ENCODE data around the gene AUTS2.

The AUTS2 gene

DNA sequence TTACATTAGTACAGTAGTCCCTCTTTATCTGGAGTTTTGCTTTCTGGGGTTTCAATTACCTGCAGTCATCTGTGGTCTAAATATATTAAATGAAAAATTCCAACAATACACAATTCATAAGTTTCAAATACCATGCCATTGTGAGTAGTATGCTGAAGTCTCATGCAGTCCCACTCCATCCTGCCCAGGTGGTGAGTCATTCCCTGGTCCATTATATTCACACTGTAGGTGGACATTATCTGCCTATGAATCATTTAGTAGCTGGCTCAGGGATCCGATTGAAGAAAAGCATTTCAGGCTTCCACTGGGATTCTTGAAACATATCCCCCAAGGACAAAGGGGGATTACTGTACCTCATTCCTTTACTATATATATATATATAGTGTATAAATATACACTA lies 1235.5 kb downstream of the AUTS2 start:
- Histone ChIP-seq H3K27ac (replicated peaks) (no peak overlapping the region), H3K27me3 (ENCODE audit: insufficient read depth, poor library complexity, severe bottlenecking) (no peaks in the 10 kb centered on the region), H3K4me3 (replicated peaks; ENCODE audit: insufficient read depth, low read length) (no peak overlapping the region)
- DNase-seq (ENCODE audit: low read depth in 1 of 2, low spot score in 1 of 2), result no peak
- TF ChIP-seq SPI1 (IDR thresholded peaks at IDR 0.05; ENCODE audit: borderline replicate concordance, low read depth) (no peak), GABPA (IDR thresholded peaks at IDR 0.05; ENCODE audit: low read depth) (no peak), POLR2AphosphoS5 (IDR thresholded peaks at IDR 0.05; ENCODE audit: low read depth) (no peak)
- TF ChIP-seq, protein P1, sequence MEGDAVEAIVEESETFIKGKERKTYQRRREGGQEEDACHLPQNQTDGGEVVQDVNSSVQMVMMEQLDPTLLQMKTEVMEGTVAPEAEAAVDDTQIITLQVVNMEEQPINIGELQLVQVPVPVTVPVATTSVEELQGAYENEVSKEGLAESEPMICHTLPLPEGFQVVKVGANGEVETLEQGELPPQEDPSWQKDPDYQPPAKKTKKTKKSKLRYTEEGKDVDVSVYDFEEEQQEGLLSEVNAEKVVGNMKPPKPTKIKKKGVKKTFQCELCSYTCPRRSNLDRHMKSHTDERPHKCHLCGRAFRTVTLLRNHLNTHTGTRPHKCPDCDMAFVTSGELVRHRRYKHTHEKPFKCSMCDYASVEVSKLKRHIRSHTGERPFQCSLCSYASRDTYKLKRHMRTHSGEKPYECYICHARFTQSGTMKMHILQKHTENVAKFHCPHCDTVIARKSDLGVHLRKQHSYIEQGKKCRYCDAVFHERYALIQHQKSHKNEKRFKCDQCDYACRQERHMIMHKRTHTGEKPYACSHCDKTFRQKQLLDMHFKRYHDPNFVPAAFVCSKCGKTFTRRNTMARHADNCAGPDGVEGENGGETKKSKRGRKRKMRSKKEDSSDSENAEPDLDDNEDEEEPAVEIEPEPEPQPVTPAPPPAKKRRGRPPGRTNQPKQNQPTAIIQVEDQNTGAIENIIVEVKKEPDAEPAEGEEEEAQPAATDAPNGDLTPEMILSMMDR (IDR thresholded peaks at IDR 0.05; ENCODE audit: insufficient read depth, low read length), result no peak
- TF ChIP-seq, protein P2, sequence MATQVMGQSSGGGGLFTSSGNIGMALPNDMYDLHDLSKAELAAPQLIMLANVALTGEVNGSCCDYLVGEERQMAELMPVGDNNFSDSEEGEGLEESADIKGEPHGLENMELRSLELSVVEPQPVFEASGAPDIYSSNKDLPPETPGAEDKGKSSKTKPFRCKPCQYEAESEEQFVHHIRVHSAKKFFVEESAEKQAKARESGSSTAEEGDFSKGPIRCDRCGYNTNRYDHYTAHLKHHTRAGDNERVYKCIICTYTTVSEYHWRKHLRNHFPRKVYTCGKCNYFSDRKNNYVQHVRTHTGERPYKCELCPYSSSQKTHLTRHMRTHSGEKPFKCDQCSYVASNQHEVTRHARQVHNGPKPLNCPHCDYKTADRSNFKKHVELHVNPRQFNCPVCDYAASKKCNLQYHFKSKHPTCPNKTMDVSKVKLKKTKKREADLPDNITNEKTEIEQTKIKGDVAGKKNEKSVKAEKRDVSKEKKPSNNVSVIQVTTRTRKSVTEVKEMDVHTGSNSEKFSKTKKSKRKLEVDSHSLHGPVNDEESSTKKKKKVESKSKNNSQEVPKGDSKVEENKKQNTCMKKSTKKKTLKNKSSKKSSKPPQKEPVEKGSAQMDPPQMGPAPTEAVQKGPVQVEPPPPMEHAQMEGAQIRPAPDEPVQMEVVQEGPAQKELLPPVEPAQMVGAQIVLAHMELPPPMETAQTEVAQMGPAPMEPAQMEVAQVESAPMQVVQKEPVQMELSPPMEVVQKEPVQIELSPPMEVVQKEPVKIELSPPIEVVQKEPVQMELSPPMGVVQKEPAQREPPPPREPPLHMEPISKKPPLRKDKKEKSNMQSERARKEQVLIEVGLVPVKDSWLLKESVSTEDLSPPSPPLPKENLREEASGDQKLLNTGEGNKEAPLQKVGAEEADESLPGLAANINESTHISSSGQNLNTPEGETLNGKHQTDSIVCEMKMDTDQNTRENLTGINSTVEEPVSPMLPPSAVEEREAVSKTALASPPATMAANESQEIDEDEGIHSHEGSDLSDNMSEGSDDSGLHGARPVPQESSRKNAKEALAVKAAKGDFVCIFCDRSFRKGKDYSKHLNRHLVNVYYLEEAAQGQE (IDR thresholded peaks at IDR 0.05; ENCODE audit: insufficient replicate concordance, low read depth), result no peak

DNA sequence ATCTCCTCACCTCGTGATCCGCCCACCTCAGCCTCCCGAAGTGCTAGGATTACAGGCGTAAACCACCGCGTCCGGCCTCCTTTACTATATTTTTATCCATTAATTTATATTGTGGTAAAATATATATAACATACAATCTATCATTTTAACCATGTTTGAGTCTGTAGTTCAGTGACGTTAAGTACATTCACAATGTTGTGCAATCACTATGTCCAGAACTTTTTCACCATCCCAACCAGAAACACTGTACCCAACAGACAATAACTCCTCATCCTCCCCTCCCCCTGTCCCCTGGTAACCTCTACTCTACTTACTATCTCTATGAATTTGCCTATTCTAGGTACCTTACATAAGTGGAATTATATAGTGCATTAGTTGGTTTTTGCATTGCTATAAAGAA lies 1236.1 kb downstream of the AUTS2 start:
- H3K27ac ChIP-seq (replicated peaks), result no peak overlapping the region
- no peak for DNase-seq (ENCODE audit: low read depth in 1 of 2, low spot score in 1 of 2)
- H3K27me3 ChIP-seq (ENCODE audit: insufficient read depth, poor library complexity, severe bottlenecking), result no peaks in the 10 kb centered on the region
- TF ChIP-seq SPI1 (IDR thresholded peaks at IDR 0.05; ENCODE audit: borderline replicate concordance, low read depth) (no peak), POLR2AphosphoS5 (IDR thresholded peaks at IDR 0.05; ENCODE audit: low read depth) (no peak)
- H3K4me3 ChIP-seq (replicated peaks; ENCODE audit: insufficient read depth, low read length), result no peak overlapping the region

DNA sequence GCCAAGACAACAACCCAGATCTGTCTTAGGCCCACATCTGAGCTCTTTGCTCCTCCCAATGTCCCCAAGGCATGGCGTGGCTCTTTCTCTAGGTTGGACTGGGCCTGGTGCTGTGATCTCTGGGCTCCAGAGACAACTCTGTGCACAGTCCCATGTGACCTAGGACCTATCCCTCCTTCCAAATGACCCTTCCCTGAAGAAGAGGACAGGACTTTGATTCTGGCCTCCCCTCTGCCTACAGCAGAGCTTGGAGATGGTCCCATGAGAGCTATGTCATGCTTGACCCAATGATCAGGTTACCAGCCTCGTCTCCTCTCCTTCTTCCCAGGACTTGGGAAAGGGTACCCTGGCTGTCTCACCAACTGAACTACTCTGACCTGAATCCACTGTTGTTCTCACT lies 1237.4 kb downstream of the AUTS2 start:
- no peak for DNase-seq (ENCODE audit: low read depth in 1 of 2, low spot score in 1 of 2)
- no peak for TF ChIP-seq GABPA (IDR thresholded peaks at IDR 0.05; ENCODE audit: low read depth)
- no peak for TF ChIP-seq SPI1 (IDR thresholded peaks at IDR 0.05; ENCODE audit: borderline replicate concordance, low read depth)
- Histone ChIP-seq H3K27ac (replicated peaks) (no peak overlapping the region), H3K27me3 (ENCODE audit: insufficient read depth, poor library complexity, severe bottlenecking) (no peaks in the 10 kb centered on the region), H3K4me3 (replicated peaks; ENCODE audit: insufficient read depth, low read length) (no peak overlapping the region)

DNA sequence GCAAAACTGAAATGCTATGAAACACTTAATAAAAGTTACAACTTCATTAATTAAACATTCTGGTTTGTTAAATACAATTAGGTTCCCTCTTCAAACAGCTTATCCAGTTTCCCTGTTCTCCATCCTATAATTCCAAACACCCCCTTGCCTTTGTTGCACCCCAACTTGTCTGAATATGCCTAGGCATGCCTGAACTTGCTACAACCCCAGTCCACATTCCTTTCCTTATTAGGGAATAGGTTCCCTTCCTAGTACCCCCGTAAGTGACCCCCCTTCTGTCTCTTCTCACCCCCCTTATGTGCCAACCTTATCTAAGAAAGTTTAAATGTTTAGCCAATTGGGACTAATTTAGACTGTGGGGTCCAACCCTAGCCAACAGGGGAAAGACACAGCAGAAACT lies 1238.0 kb downstream of the AUTS2 start:
- TF ChIP-seq GABPA (IDR thresholded peaks at IDR 0.05; ENCODE audit: low read depth) (no peak), POLR2AphosphoS5 (IDR thresholded peaks at IDR 0.05; ENCODE audit: low read depth) (no peak), SPI1 (IDR thresholded peaks at IDR 0.05; ENCODE audit: borderline replicate concordance, low read depth) (no peak)
- TF ChIP-seq, protein P2 (IDR thresholded peaks at IDR 0.05; ENCODE audit: insufficient replicate concordance, low read depth), result no peak
- TF ChIP-seq, protein P1 (IDR thresholded peaks at IDR 0.05; ENCODE audit: insufficient read depth, low read length), result no peak
- Histone ChIP-seq H3K27me3 (ENCODE audit: insufficient read depth, poor library complexity, severe bottlenecking) (no peaks in the 10 kb centered on the region), H3K27ac (replicated peaks) (no peak overlapping the region), H3K4me3 (replicated peaks; ENCODE audit: insufficient read depth, low read length) (no peak overlapping the region)
- no peak for DNase-seq (ENCODE audit: low read depth in 1 of 2, low spot score in 1 of 2)

DNA sequence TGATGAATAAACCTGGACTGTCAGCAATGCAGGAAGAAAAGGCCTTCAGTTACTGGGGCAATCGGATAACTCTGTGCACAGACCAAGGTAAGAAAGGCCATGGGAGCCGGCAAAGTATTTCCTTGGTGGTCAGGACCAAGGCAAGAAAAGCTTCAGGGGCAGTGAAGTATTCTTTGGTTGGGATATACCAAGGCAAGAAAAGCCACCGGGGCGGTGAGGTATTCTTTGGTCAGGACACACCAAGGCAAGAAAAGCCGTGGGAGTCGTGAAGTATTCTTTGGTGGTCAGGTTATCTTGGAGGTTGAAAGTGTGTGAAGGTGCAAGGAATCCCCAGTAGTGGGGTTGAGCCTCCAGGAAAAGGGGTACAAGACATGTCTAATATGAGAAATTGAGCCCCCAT lies 1238.7 kb downstream of the AUTS2 start:
- TF ChIP-seq POLR2AphosphoS5 (IDR thresholded peaks at IDR 0.05; ENCODE audit: low read depth) (no peak), GABPA (IDR thresholded peaks at IDR 0.05; ENCODE audit: low read depth) (no peak), SPI1 (IDR thresholded peaks at IDR 0.05; ENCODE audit: borderline replicate concordance, low read depth) (no peak)
- TF ChIP-seq, protein P1 (IDR thresholded peaks at IDR 0.05; ENCODE audit: insufficient read depth, low read length), result no peak
- TF ChIP-seq, protein P2 (IDR thresholded peaks at IDR 0.05; ENCODE audit: insufficient replicate concordance, low read depth), result no peak
- Histone ChIP-seq H3K4me3 (replicated peaks; ENCODE audit: insufficient read depth, low read length) (no peak overlapping the region), H3K27ac (replicated peaks) (no peak overlapping the region), H3K27me3 (ENCODE audit: insufficient read depth, poor library complexity, severe bottlenecking) (no peaks in the 10 kb centered on the region)
- DNase-seq (ENCODE audit: low read depth in 1 of 2, low spot score in 1 of 2), result no peak

Measured in HL-60 (cell line).